ENCODE measurements around the gene NFATC2.

DNA sequence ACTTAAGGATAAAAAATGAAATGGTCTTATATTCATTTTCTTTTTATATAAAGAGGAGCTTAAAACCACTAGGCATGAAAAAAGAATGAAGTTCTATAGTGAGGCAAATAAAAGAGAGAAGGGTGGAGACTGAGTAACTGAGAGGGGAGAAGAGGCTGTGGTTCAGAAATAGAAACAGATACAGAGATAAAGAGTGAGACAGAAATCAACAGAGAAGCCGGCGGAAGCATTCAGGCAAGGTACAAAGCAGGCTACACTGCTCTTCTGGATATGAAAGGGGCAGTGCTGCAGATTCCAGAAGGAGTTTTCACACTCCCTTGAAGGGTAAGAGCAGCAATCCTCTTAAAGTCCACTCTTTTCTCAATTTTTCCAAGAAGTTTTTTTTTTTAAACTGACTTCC lies 29.9 kb downstream of the NFATC2 start:
- TF ChIP-seq REST (IDR thresholded peaks at IDR 0.05; ENCODE audit: insufficient read depth in 1 of 2, low read depth in 2 of 2, low read length in 2 of 2), result no peak
- TF ChIP-seq POLR2AphosphoS5 (IDR thresholded peaks at IDR 0.05; ENCODE audit: low read depth, low read length), result no peak
- no peak for TF ChIP-seq TAF1 (IDR thresholded peaks at IDR 0.05; ENCODE audit: borderline replicate concordance, insufficient read depth, low read length)

All from PFSK-1 (cell line).